Thyroid gland (tissue), 4 donors: ENCODE data around the gene SULT2B1. TPM values are rescaled to one million over a fixed set of nuclear protein-coding genes. Genes with fewer than 3 reads are reported as not detected.
A peak's percentile ranks its signal among the peaks of the same experiment; 100 is the strongest.

Source experiments
- DNase-seq, 2 donors: peaks; one replicate each; pipeline ENCODE4 v3.0.0-alpha.2; 2019
- H3K27ac ChIP-seq, 3 donors: fragments of 200-600 bp; sonication (generic); 1 replicate in 2 of 3; 2 replicates in 1 of 3; pipeline ENCODE4 v1.5.1; 2016 to 2019; ENCODE audit warnings: mild to moderate bottlenecking in 1 of 3, moderate library complexity in 1 of 3
- H3K27me3 ChIP-seq: fragments of 200-600 bp; sonication (generic); one replicate; pipeline ENCODE4 v1.5.1; 2019
- H3K36me3 ChIP-seq, 2 donors: fragments of 200-600 bp; sonication (generic); one replicate each; pipeline ENCODE4 v1.5.1; 2016 to 2019
- H3K4me1 ChIP-seq, 2 donors: fragments of 200-600 bp; sonication (generic); one replicate each; pipeline ENCODE4 v1.5.1; 2017 to 2019
- H3K4me3 ChIP-seq, 3 donors: fragments of 200-600 bp; sonication (generic); replicated peaks in 1 of 3; 1 replicate in 2 of 3; 2 replicates in 1 of 3; pipeline ENCODE4 v1.5.1; 2016; ENCODE audit warnings: mild to moderate bottlenecking in 1 of 3
- H3K9me3 ChIP-seq: fragments of 200-600 bp; sonication (generic); one replicate; pipeline ENCODE4 v1.5.1; 2017
- CTCF ChIP-seq, 6 experiments: fragments of 200-600 bp in 3 of 6; fragments of 450-650 bp in 3 of 6; sonication (generic) in 3 of 6; IDR thresholded peaks; one replicate each; pipeline ENCODE4 v1.5.1; 2016 to 2019; ENCODE audit warnings: antibody characterized with exemption in 6 of 6, mild to moderate bottlenecking in 2 of 6, inconsistent platforms in 1 of 6, moderate library complexity in 1 of 6
- POLR2A ChIP-seq, 2 donors: fragments of 450-650 bp; IDR thresholded peaks; one replicate each; pipeline ENCODE4 v1.6.1; 2017; ENCODE audit warnings: antibody characterized with exemption in 2 of 2, mild to moderate bottlenecking in 2 of 2, moderate library complexity in 1 of 2
- WGBS, 2 donors: methylation state at CpG; one replicate each; pipeline ENCODE4 v1.1.5; 2017; 5-methylcytosine and 5-hydroxymethylcytosine counted together
- intact Hi-C: fragments of 100-400 bp; cut with DNase I; formaldehyde crosslinking; loops from one replicate; pipeline ENCODE4 v1.15.1; 2023
- total RNA-seq, 4 donors: library from RNA; depleted of rRNA; stranded (reverse); fragments of >200 nt; gene quantifications; one replicate each; pipeline ENCODE4 v1.2.3, GENCODE V29; 2016

The SULT2B1 gene
- total RNA-seq, 4 donors from 2014 or later = 0.54 to 0.88 (median 0.78) TPM; not detected in 1

GRCh38 chr19:48539503-48540096 is 12.4 kb upstream of the SULT2B1 start:
- Histone ChIP-seq H3K4me3 (no peak overlapping the region), H3K27ac (no peak overlapping the region), H3K36me3 (no peaks in the 10 kb centered on the region), H3K9me3 (no peaks in the 10 kb centered on the region), H3K27me3 (no peaks in the 10 kb centered on the region), H3K4me1 (peaks cover 13 to 20% of the 10 kb centered on the region in 2 donors)
- DNase-seq = peak; percentile 58 to 62
- 45 to 48% methylated on average over 17 of the region's 17 CpGs for WGBS, 2 donors
- intact Hi-C loops = no loop called here
- TF ChIP-seq CTCF (IDR thresholded peaks at IDR 0.05) = no peak
- TF ChIP-seq POLR2A (IDR thresholded peaks at IDR 0.05) = no peak

GRCh38 chr19:48540110-48540509 is 11.9 kb upstream of the SULT2B1 start:
- Histone ChIP-seq H3K27me3 (no peaks in the 10 kb centered on the region), H3K36me3 (no peaks in the 10 kb centered on the region), H3K4me1 (peaks cover 13 to 20% of the 10 kb centered on the region in 2 donors), H3K9me3 (no peaks in the 10 kb centered on the region), H3K27ac (no peak overlapping the region), H3K4me3 (no peak overlapping the region)
- intact Hi-C loops = no loop called here
- WGBS, 2 donors = 23 to 26% methylated on average over 7 of the region's 7 CpGs
- peak; percentile 28 to 49 for DNase-seq
- TF ChIP-seq POLR2A (IDR thresholded peaks at IDR 0.05) (no peak), CTCF (IDR thresholded peaks at IDR 0.05) (no peak)

GRCh38 chr19:48541813-48542212 is 10.2 kb upstream of the SULT2B1 start:
- no peak for DNase-seq
- Histone ChIP-seq H3K36me3 (no peaks in the 10 kb centered on the region), H3K27me3 (no peaks in the 10 kb centered on the region), H3K4me3 (no peak overlapping the region), H3K4me1 (peaks cover 13 to 20% of the 10 kb centered on the region in 2 donors), H3K27ac (no peak overlapping the region), H3K9me3 (no peaks in the 10 kb centered on the region)
- TF ChIP-seq CTCF (IDR thresholded peaks at IDR 0.05) (no peak), POLR2A (IDR thresholded peaks at IDR 0.05) (no peak)
- intact Hi-C loops = no loop called here
- WGBS, 2 donors = 88 to 95% methylated on average over 6 of the region's 6 CpGs

- Histone ChIP-seq H3K4me3 (no peak overlapping the region), H3K27ac (no peak overlapping the region), H3K4me1 (peaks cover 13 to 20% of the 10 kb centered on the region in 2 donors), H3K9me3 (no peaks in the 10 kb centered on the region), H3K36me3 (no peaks in the 10 kb centered on the region), H3K27me3 (no peaks in the 10 kb centered on the region)
- TF ChIP-seq CTCF (IDR thresholded peaks at IDR 0.05) (no peak), POLR2A (IDR thresholded peaks at IDR 0.05) (no peak)
- intact Hi-C loops = no loop called here
- 8 to 13% methylated on average over 15 to 19 of the region's 19 CpGs for WGBS, 2 donors
- peak; percentile 78 to 86 for DNase-seq
Measured at GRCh38 chr19:48543121-48543710, 8.8 kb upstream of the SULT2B1 start.
